ENCODE measurements around the gene PPIE.
"Not testable (repeated sequence)": the region's sequence is repeated elsewhere in the genome, so short reads cannot be mapped to it uniquely, and the experiment has no call there.

- TF ChIP-seq POLR2AphosphoS5 (IDR thresholded peaks at IDR 0.05; ENCODE audit: low read depth, low read length); GATA2 (CRISPR knock-in tag; IDR thresholded peaks at IDR 0.05); RAD21 (IDR thresholded peaks at IDR 0.05; ENCODE audit: low read length); NFIC (IDR thresholded peaks at IDR 0.05; ENCODE audit: borderline replicate concordance); CTCF (IDR thresholded peaks at IDR 0.05); FOXM1 (IDR thresholded peaks at IDR 0.05; ENCODE audit: low read depth); REST (IDR thresholded peaks at IDR 0.05; ENCODE audit: low read depth, low read length); EP300 (IDR thresholded peaks at IDR 0.05; ENCODE audit: borderline replicate concordance in 1 of 2, low read depth in 1 of 2, low read length in 1 of 2); ZBTB33 (IDR thresholded peaks at IDR 0.05; ENCODE audit: borderline replicate concordance, low read depth); SMC3 (IDR thresholded peaks at IDR 0.05; ENCODE audit: low read depth, low read length); RFX5 (IDR thresholded peaks at IDR 0.05; ENCODE audit: low read length); TAF1 (IDR thresholded peaks at IDR 0.05; ENCODE audit: borderline replicate concordance, low read depth, low read length); RCOR1 (IDR thresholded peaks at IDR 0.05; ENCODE audit: low read length): not testable (repeated sequence)
Observed at GRCh38 chr1:39782685-39783084, 44.0 kb downstream of the PPIE start.

Data from SK-N-SH (cell line).